Breast epithelium (tissue), 3 donors: Measurements from ENCODE around the gene LILRB4.

ENCODE experiments used
- CTCF ChIP-seq, 3 donors: fragments of 450-650 bp; IDR thresholded peaks; one replicate each; pipeline ENCODE4 v1.5.1; 2016 to 2017; ENCODE audit warnings: antibody characterized with exemption in 3 of 3, mild to moderate bottlenecking in 3 of 3, moderate library complexity in 3 of 3
- POLR2A ChIP-seq: fragments of 450-650 bp; IDR thresholded peaks from one replicate; pipeline ENCODE4 v1.6.1; 2016; ENCODE audit warnings: antibody characterized with exemption, mild to moderate bottlenecking, moderate library complexity

DNA sequence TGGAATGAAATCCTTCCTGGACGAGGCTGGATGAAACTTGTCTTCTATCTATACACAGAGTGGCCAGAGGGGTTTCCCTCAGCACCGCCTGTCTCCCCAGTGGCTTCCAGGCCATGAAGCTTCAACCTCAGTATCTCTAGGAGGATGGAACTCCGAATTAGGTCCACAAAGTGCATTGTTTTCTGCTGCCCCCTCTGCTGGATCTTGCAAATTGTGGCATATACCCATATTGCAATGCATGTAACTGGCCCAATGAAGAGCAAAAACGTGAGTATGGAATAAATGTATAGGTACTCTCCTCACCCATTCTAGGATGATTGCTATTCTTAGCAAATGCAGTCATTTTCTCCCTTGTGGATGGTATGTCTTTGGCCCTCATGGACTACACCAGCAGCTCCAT, 14.7 kb upstream of the LILRB4 start:
- TF ChIP-seq CTCF (IDR thresholded peaks at IDR 0.05) (no peak), POLR2A (no peak)
